Tibial nerve (tissue), 4 donors: Measurements from ENCODE around the gene KIF6. TPM values are rescaled to one million over a fixed set of nuclear protein-coding genes. Genes with fewer than 3 reads are reported as not detected.
A peak's percentile ranks its signal among the peaks of the same experiment; 100 is the strongest.

Source experiments
- DNase-seq, 2 donors: peaks; one replicate each; pipeline ENCODE4 v3.0.0-alpha.2; 2019; ENCODE audit warnings: low spot score in 2 of 2
- H3K27ac ChIP-seq, 4 donors: fragments of 200-600 bp; sonication (generic) in 3 of 4; one replicate each; pipeline ENCODE4 v1.5.1; 2017 to 2019; ENCODE audit warnings: mild to moderate bottlenecking in 1 of 4
- H3K27me3 ChIP-seq, 2 donors: fragments of 200-600 bp; sonication (generic) in 1 of 2; one replicate each; pipeline versions ENCODE4 v1.5.1 to v1.6.0; 2017 to 2019
- H3K36me3 ChIP-seq, 3 donors: fragments of 200-600 bp; sonication (generic); one replicate each; pipeline ENCODE4 v1.5.1; 2018 to 2019
- H3K4me1 ChIP-seq, 4 donors: fragments of 200-600 bp; sonication (generic) in 3 of 4; one replicate each; pipeline ENCODE4 v1.5.1; 2017 to 2019
- H3K4me3 ChIP-seq, 4 donors: fragments of 200-600 bp; sonication (generic) in 3 of 4; one replicate each; pipeline ENCODE4 v1.5.1; 2017 to 2019; ENCODE audit warnings: mild to moderate bottlenecking in 1 of 4, moderate library complexity in 1 of 4
- H3K9me3 ChIP-seq, 4 donors: fragments of 200-600 bp; sonication (generic) in 3 of 4; one replicate each; pipeline ENCODE4 v1.5.1; 2017 to 2019
- CTCF ChIP-seq, 5 experiments: fragments of 200-600 bp in 3 of 5; fragments of 450-650 bp in 2 of 5; sonication (generic) in 3 of 5; IDR thresholded peaks; one replicate each; pipeline ENCODE4 v1.5.1; 2016 to 2019; ENCODE audit warnings: antibody characterized with exemption in 5 of 5, mild to moderate bottlenecking in 3 of 5, moderate library complexity in 2 of 5
- EP300 ChIP-seq, 2 donors: sonication (generic); formaldehyde crosslinking; IDR thresholded peaks; one replicate each; pipeline ENCODE4 v1.6.1; 2017; ENCODE audit warnings: antibody characterized with exemption in 2 of 2, mild to moderate bottlenecking in 1 of 2
- POLR2A ChIP-seq, 2 donors: fragments of 450-650 bp; IDR thresholded peaks; one replicate each; pipeline ENCODE4 v1.6.1; 2017; ENCODE audit warnings: antibody characterized with exemption in 2 of 2, mild to moderate bottlenecking in 2 of 2, moderate library complexity in 2 of 2
- WGBS, 2 donors: methylation state at CpG; one replicate each; pipeline ENCODE4 v1.1.5; 2018; 5-methylcytosine and 5-hydroxymethylcytosine counted together
- total RNA-seq, 4 donors: library from RNA; depleted of rRNA; stranded (reverse); fragments of >200 nt; gene quantifications; one replicate each; pipeline ENCODE4 v1.1.0, GENCODE V29; 2016

Gene KIF6
- total RNA-seq, 4 donors from 2014 or later, result 0.22 to 0.59 TPM; not detected in 2

- TF ChIP-seq EP300 (IDR thresholded peaks at IDR 0.05) (no peak), POLR2A (IDR thresholded peaks at IDR 0.05) (no peak), CTCF (IDR thresholded peaks at IDR 0.05) (no peak)
- Histone ChIP-seq H3K9me3 (peaks cover 0 to 9% (median 0%) of the 10 kb centered on the region in 4 donors), H3K4me1 (peaks cover 0 to 13% (median 2%) of the 10 kb centered on the region in 4 donors), H3K27ac (no peak overlapping the region), H3K4me3 (no peak overlapping the region), H3K27me3 (peaks cover 0 to 2% of the 10 kb centered on the region in 2 donors), H3K36me3 (no peaks in the 10 kb centered on the region)
- WGBS, 2 donors, result 96 to 97% methylated on average over 2 of the region's 2 CpGs
- no peak for DNase-seq
Measured at GRCh38 chr6:39670519-39670918, 54.7 kb downstream of the KIF6 start.

DNA sequence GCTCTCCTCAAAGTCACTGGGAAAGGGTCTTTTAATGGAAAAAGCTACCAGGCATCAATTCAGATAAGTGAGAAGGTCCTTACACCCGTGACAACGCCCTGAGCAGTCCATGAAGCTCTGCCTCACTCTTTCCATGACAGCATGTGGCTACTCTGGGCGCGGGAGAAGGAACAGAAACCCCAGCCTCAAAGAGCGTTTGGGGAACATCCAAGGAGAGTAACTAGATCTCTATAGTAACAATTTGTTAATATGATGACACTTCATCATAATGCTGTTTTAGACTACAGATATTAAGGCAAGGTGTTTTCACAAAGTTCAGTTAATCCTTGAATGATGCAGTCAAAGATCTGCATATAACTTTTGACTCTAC lies 55.2 kb downstream of the KIF6 start:
- peaks cover 0 to 9% (median 0%) of the 10 kb centered on the region in 4 donors for H3K9me3 ChIP-seq
- TF ChIP-seq EP300 (IDR thresholded peaks at IDR 0.05) (no peak), CTCF (IDR thresholded peaks at IDR 0.05) (no peak), POLR2A (IDR thresholded peaks at IDR 0.05) (no peak)
- H3K36me3 ChIP-seq, result no peaks in the 10 kb centered on the region
- peaks cover 0 to 13% (median 2%) of the 10 kb centered on the region in 4 donors for H3K4me1 ChIP-seq
- 88 to 89% methylated on average over 5 of the region's 5 CpGs for WGBS, 2 donors
- H3K27me3 ChIP-seq, result peaks cover 0 to 2% of the 10 kb centered on the region in 2 donors
- no peak overlapping the region for H3K27ac ChIP-seq
- no peak overlapping the region for H3K4me3 ChIP-seq
- DNase-seq, result no peak

DNA sequence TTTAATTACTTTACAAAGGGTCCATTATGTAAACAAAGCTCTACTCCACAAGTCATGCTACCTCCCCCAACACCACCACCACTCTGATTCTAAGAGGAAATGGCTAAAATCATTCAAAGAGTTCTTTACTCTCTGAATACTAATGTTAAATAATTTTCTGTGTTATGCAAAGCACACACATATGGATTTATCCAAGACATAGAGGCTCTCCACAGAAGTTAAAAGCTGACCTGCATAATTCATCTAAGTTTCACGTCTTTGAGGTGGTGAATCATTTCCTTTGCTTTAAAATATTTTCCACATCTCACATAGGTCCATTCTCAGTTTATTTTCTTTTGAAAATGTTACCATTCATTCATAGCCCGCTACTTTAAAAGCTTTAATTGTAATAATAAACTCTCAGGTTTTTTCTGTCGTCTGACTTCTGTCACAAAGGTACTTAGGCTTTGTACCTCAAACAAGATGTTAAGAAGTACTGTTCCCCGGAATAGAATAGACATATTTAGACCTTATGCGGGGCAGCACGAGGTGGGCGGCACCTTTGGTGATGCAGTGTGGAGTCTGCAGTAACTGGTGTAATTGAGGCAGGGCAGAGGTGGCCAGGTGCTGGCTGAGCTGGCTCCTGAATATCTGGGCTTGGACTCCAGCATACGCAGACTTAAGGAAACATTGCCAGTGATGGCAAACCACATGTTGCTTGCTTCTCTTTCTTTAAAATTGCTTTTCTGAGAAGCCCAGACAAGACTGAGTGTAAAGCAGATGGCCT lies 55.8 kb downstream of the KIF6 start:
- 65 to 70% methylated on average over 8 of the region's 8 CpGs for WGBS, 2 donors
- no peak for DNase-seq
- TF ChIP-seq CTCF (IDR thresholded peaks at IDR 0.05) (no peak), EP300 (IDR thresholded peaks at IDR 0.05) (no peak), POLR2A (IDR thresholded peaks at IDR 0.05) (no peak)
- Histone ChIP-seq H3K9me3 (peaks cover 0 to 9% (median 0%) of the 10 kb centered on the region in 4 donors), H3K4me3 (no peak overlapping the region), H3K36me3 (no peaks in the 10 kb centered on the region), H3K4me1 (peaks cover 0 to 13% (median 2%) of the 10 kb centered on the region in 4 donors), H3K27ac (no peak overlapping the region), H3K27me3 (peaks cover 0 to 2% of the 10 kb centered on the region in 2 donors)

DNA sequence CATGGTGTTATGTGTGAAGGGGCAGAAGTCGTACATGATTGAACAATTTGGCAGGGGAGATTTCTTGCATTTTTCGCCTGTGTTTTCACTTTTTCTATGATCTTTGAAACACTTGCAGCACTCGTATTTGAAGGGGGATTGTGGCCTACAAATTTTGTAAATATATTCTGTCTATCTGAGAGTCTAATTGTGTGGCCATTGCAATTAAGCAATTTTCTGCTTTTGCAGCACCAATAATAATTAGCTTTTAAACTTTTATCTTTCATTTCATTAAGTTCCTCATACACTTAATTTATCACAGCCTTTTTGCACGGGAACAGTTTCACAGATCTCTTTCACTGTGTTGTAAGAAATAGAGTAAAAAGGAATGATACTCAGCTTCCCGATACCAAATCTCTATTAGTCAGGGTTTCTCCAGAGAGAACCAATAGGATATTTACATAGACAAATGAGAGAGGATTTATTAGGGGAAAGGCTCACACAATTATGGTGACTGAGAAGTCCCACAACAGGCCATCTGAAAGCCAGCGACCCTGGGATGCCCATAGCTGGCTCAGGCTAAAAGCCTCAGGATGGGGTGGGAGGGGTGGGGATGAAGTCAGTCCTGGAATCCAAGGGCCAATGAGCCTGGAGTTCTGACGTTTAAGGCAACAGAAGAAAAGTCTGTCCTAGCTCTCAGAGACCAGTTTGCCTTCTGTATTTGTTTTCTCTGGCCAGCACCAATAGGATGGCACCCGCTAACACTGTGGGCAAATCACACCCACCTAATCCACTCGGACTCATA lies 58.3 kb downstream of the KIF6 start:
- TF ChIP-seq EP300 (IDR thresholded peaks at IDR 0.05) (no peak), POLR2A (IDR thresholded peaks at IDR 0.05) (no peak), CTCF (IDR thresholded peaks at IDR 0.05) (no peak)
- H3K4me3 ChIP-seq, result no peak overlapping the region
- peak overlapping the region in 2 of 4 donors; percentile 8 to 31 for H3K27ac ChIP-seq
- H3K27me3 ChIP-seq, result no peaks in the 10 kb centered on the region
- 41 to 45% methylated on average over 9 of the region's 9 CpGs for WGBS, 2 donors
- no peaks in the 10 kb centered on the region for H3K36me3 ChIP-seq
- DNase-seq, result no peak
- no peaks in the 10 kb centered on the region for H3K9me3 ChIP-seq
- peaks cover 0 to 13% (median 2%) of the 10 kb centered on the region in 4 donors for H3K4me1 ChIP-seq

GRCh38 chr6:39665861-39666260 lies 59.3 kb downstream of the KIF6 start:
- no peak for DNase-seq
- Histone ChIP-seq H3K36me3 (no peaks in the 10 kb centered on the region), H3K27me3 (no peaks in the 10 kb centered on the region), H3K4me3 (no peak overlapping the region), H3K4me1 (peaks cover 0 to 13% (median 2%) of the 10 kb centered on the region in 4 donors), H3K27ac (no peak overlapping the region), H3K9me3 (no peaks in the 10 kb centered on the region)
- 24 to 28% methylated on average over 1 of the region's 1 CpG for WGBS, 2 donors
- TF ChIP-seq EP300 (IDR thresholded peaks at IDR 0.05) (no peak), POLR2A (IDR thresholded peaks at IDR 0.05) (no peak), CTCF (IDR thresholded peaks at IDR 0.05) (no peak)
